Inferior parietal cortex (tissue), 1 donor: ENCODE data around the gene BCAT1.

ENCODE experiments used
- DNase-seq: peaks from one replicate; pipeline ENCODE4 v3.0.0-alpha.2; 2016; ENCODE audit errors: extremely low spot score

The BCAT1 gene

DNA sequence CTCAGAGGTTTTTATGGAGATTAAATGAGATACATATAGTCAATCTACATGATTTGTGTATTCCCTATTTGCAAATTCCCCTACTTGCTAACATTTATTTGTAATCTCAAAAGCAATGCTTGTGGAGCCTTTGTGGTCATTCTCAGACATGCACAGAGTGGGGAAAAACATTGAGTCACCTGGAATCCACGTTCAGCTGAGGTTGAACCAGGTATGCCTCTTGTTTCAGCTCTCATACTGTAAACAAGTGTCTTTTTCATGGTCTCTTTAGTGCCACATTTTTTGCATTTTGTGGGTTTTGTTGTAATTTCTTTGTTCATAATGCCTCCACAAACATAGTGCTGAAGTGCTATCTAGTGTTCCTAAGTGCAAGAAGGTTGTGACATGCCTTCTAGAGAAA lies 181.9 kb downstream of the BCAT1 start:
- DNase-seq = no peak

DNA sequence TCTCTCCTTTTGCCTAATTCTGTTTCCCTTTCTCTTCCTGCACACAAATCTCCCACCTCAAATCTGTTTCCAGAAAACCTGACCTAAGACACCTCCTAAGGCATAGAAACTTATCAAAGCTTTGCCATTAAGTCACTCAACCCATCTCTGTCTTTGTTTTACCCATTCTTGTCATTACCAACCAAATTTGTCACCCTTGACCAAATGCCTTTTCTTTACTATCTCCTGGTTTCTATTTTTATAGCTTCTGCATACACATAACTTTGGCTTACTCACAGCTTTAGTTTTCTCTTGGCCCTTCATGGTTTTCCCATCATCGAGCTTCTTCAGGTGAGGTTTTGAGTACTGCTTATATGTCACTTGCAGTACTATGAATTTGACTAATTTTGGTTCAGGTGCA lies 184.2 kb downstream of the BCAT1 start:
- no peak for DNase-seq

DNA sequence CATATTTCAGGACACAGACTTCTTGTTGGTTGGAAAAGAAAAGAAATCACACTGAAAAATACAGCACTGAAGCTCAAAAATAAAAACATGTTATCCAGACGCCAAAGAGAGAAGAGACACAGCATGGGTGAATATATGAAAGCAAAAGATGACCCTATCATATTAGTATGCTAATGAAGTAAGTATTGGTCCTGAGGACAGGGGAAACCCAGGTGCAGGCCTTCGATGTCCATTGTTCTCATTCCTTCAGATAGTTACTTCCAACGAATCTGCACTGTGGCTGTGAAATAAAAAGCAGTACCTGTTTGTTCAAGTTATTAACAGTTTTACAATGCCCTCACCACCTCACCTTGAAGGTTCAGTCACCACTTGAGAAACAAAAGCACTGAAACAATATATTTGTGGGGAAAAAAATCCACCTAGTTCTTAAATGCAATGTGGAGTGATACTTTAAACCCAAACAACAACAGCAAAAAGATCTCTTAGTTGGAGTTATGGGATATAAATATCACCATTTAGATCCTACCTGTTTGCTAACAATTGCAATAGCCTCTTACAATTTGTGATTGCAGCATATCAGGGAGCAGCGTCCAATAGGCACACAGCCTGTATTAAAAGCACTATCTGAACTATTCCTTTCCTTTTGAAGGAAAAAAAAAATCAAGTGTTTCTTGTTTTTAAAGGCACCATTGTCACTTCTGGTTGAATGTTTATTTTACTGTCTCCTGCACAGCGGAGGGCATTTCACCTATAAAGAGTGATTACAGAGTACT lies 188.1 kb downstream of the BCAT1 start:
- DNase-seq = no peak

DNA sequence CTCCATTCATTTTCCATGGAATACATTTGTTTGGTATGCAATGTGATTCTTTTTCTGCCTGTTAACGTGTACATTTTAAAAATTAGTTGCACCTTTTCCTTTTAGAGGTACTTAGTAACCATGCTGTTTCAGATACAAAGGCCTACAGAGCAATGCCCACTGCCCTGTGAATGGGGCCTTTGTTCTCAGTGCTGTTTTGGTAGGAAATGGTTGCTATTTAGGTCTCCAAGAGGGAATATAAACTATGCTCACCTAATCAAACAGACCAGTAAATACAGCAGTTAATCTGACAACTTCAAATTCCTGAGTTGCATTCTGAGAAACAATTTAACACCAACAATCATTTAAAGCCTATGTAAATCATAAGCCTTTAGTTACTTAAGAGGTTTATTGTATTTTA lies 188.7 kb downstream of the BCAT1 start:
- no peak for DNase-seq
